GM12891 (cell line): ENCODE data around the gene ADD2.

Experiments used
- PAX5 ChIP-seq: IDR thresholded peaks from 2 replicates; pipeline ENCODE4 v1.6.1; 2011; ENCODE audit warnings: low read length, moderate library complexity, mild to moderate bottlenecking; ENCODE audit not compliant: insufficient read depth, severe bottlenecking
- POLR2A ChIP-seq: IDR thresholded peaks from 2 replicates; pipeline ENCODE4 v1.6.1; 2011; ENCODE audit warnings: low read depth, low read length, control low read depth
- TAF1 ChIP-seq: IDR thresholded peaks from 2 replicates; pipeline ENCODE4 v1.6.1; 2011; ENCODE audit warnings: low read depth, low read length, control low read depth

DNA sequence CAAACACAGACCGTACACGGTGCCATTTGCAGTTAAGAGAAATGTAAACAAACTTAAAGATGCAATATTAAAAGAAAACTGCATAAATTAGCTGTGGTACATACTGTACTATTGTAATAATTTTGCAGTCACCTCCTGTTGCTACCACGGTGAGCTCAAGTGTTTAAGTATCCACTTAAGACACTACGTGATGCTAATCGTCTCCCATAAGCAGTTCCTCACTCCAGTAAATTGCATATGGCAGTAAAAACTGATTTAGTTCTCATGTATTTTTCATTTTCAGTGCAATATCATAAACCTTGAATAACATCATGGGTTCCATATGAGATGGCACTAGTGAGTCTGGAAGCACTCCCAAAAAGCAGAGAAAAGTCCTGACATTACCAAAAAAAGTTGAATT, 38.0 kb upstream of the ADD2 start:
- TF ChIP-seq POLR2A = no peak
- no peak for TF ChIP-seq TAF1
- TF ChIP-seq PAX5 = no peak
